MM.1S (cell line): Measurements from ENCODE around the gene ZNF853.

ENCODE experiments used
- DNase-seq: peaks from one replicate; pipeline ENCODE4 v3.0.0-alpha.2; 2015
- H2AFZ ChIP-seq: fragments of 300-600 bp; sonication (generic); 2 replicates; pipeline ENCODE4 v1.6.0; 2016; ENCODE audit warnings: antibody characterized with exemption, low read length
- H3F3A ChIP-seq: fragments of 300-600 bp; sonication (generic); 2 replicates; pipeline ENCODE4 v1.6.1; 2016; ENCODE audit warnings: mild to moderate bottlenecking, antibody characterized with exemption, low read length, moderate library complexity, mixed read lengths; ENCODE audit not compliant: insufficient read depth
- H3K27ac ChIP-seq: fragments of 300-600 bp; sonication (generic); 2 replicates; pipeline ENCODE4 v1.5.1; 2016; ENCODE audit warnings: mild to moderate bottlenecking, low read length
- H3K27me3 ChIP-seq: fragments of 300-600 bp; sonication (generic); replicated peaks from 2 replicates; pipeline ENCODE4 v1.6.0; 2016; ENCODE audit warnings: low read length; ENCODE audit not compliant: insufficient read depth
- H3K36me3 ChIP-seq: fragments of 300-600 bp; sonication (generic); replicated peaks from 2 replicates; pipeline ENCODE4 v1.6.1; 2016; ENCODE audit warnings: mild to moderate bottlenecking, low read length, mixed read lengths; ENCODE audit not compliant: insufficient read depth
- H3K4me1 ChIP-seq: fragments of 300-600 bp; sonication (generic); 2 replicates; pipeline ENCODE4 v1.6.1; 2016; ENCODE audit warnings: low read length, mixed read lengths
- H3K4me2 ChIP-seq: fragments of 300-600 bp; sonication (generic); 2 replicates; pipeline ENCODE4 v1.6.0; 2016; ENCODE audit warnings: low read depth, low read length
- H3K4me3 ChIP-seq: fragments of 300-600 bp; sonication (generic); 2 replicates; pipeline ENCODE4 v1.5.1; 2016; ENCODE audit warnings: low read length, mixed read lengths
- H3K79me2 ChIP-seq: fragments of 300-600 bp; sonication (generic); 2 replicates; pipeline ENCODE4 v1.6.1; 2016; ENCODE audit warnings: mixed run types, low read length, mixed read lengths
- H3K9ac ChIP-seq: fragments of 300-600 bp; sonication (generic); 2 replicates; pipeline ENCODE4 v1.6.1; 2016; ENCODE audit warnings: low read length, mixed read lengths
- H3K9me2 ChIP-seq: fragments of 300-600 bp; sonication (generic); replicated peaks from 2 replicates; pipeline ENCODE4 v1.6.1; 2016; ENCODE audit warnings: mild to moderate bottlenecking, low read length, mixed read lengths; ENCODE audit not compliant: insufficient read depth
- H3K9me3 ChIP-seq: fragments of 300-600 bp; sonication (generic); replicated peaks from 2 replicates; pipeline ENCODE4 v1.6.1; 2016; ENCODE audit warnings: mild to moderate bottlenecking, low read length, mixed read lengths; ENCODE audit not compliant: insufficient read depth
- H4K20me1 ChIP-seq: fragments of 300-600 bp; sonication (generic); 2 replicates; pipeline ENCODE4 v1.6.1; 2016; ENCODE audit warnings: mild to moderate bottlenecking, low read length, moderate library complexity, mixed read lengths; ENCODE audit not compliant: insufficient read depth
- EZH2 ChIP-seq: fragments of 300-600 bp; sonication (generic); optimal IDR thresholded peaks from 2 replicates; pipeline ENCODE3; 2017; ENCODE audit warnings: low read depth, mild to moderate bottlenecking, antibody characterized with exemption, low read length, mixed read lengths
- EZH2phosphoT487 ChIP-seq: fragments of 300-600 bp; sonication (generic); IDR thresholded peaks from 2 replicates; pipeline ENCODE4 v1.6.1; 2018; ENCODE audit warnings: antibody characterized with exemption, low read length
- TF ChIP-seq, protein P1 (sequence below): fragments of 300-600 bp; sonication (generic); IDR thresholded peaks from 2 replicates; pipeline ENCODE4 v1.5.1; 2016; ENCODE audit warnings: antibody characterized with exemption, low read length, mixed read lengths

The ZNF853 gene

DNA sequence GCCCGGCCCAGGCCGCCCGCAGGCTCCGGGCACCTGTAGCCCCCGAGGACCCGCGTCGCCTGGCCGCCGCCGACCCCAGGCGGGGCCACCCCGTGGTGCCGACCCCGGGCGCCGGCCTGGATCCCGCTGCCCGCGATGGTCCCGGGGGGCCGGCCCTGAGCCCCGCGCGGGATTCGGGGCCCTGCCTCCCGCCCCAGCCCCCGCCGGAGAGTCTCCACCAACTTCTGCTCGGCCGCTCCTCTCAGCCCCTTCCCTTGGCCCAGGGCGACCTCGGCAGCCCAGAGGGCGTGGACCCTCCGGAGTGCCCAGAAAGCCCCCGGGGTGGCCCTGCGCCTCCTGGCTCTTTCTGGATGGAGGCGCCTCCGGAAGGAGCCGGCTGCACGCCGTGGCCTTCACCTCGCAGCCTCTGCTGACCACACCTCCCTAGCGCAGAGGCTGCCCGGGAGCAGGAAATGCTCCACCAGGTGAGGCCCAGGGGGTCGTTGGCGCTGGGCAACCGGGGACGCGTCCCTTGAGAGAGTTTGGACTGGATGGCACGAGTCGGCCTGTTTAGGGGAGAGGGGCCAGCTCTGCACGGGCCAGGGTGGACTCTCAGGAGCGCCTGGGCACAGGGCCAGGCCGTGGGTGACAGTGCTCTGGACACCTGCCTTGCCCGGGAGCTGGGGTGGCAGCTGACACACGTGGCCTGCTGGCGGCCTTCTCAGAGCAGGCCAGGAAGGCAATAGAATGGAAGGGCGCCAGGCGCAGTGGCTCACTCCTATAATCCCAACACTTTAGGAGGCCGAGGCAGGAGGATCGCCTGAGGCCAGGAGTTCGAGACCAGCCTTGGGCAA is 529 bp downstream of the ZNF853 start:
- Histone ChIP-seq H3K27ac (no peak overlapping the region), H3K9me3 (no peaks in the 10 kb centered on the region), H3K4me2 (no peak overlapping the region), H3K36me3 (no peaks in the 10 kb centered on the region), H4K20me1 (no peaks in the 10 kb centered on the region), H3K27me3 (no peaks in the 10 kb centered on the region), H3F3A (0 out of 2 replicates have a peak, but pooled peaks cover 6% of the 10 kb centered on the region), H3K9me2 (no peaks in the 10 kb centered on the region), H3K79me2 (no peaks in the 10 kb centered on the region), H3K9ac (no peak overlapping the region), H2AFZ (no peak overlapping the region), H3K4me3 (no peak overlapping the region), H3K4me1 (peaks cover 15% of the 10 kb centered on the region)
- DNase-seq, result no peak
- TF ChIP-seq, protein P1, sequence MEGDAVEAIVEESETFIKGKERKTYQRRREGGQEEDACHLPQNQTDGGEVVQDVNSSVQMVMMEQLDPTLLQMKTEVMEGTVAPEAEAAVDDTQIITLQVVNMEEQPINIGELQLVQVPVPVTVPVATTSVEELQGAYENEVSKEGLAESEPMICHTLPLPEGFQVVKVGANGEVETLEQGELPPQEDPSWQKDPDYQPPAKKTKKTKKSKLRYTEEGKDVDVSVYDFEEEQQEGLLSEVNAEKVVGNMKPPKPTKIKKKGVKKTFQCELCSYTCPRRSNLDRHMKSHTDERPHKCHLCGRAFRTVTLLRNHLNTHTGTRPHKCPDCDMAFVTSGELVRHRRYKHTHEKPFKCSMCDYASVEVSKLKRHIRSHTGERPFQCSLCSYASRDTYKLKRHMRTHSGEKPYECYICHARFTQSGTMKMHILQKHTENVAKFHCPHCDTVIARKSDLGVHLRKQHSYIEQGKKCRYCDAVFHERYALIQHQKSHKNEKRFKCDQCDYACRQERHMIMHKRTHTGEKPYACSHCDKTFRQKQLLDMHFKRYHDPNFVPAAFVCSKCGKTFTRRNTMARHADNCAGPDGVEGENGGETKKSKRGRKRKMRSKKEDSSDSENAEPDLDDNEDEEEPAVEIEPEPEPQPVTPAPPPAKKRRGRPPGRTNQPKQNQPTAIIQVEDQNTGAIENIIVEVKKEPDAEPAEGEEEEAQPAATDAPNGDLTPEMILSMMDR, result no peak
- TF ChIP-seq EZH2, result no peak
- TF ChIP-seq EZH2phosphoT487, result no peak

DNA sequence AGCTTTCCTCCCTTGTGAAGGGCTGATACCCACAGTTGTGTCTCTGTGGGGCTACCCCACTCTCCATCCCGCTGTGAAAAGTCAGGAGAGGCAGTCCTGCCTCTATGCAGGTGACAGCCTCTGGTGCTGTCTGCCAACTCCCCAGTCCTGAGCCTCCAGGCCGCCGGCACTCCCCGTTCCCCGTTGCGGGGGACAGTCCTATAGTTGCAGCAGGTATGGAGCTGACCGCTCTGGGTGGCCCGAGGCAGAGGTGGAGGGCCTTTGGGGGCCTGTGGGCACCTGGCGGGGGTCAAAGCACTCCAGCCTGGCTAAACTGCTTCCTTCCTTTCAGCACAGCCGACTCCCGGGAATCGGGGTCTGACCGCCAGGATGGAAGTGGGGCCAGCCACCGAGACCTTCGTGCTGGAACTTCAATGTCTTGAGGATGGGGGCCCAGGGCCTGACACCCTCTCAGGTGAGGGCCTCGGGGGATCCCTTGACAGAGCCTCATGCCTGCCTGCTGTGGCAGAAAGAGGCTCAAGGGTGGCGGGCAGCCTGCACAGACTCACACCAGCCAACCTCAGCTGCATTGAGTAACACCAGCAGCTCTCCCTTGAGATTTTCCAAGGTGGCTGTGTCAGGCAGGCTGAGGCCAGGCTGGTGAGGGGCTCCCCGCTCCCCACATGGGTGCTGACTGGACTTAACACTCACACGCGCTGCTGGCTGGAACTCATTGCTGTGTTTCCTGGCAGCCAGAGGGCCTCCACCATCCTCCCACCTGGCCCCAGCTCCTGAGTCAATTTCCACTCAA is 1.6 kb downstream of the ZNF853 start:
- no peak for DNase-seq
- Histone ChIP-seq H3K4me2 (no peak overlapping the region), H3K27me3 (no peaks in the 10 kb centered on the region), H3K9me2 (no peaks in the 10 kb centered on the region), H3K4me3 (no peak overlapping the region), H3K36me3 (no peaks in the 10 kb centered on the region), H3K79me2 (no peaks in the 10 kb centered on the region), H3K9ac (no peak overlapping the region), H2AFZ (no peak overlapping the region), H3K4me1 (peaks cover 22% of the 10 kb centered on the region), H4K20me1 (no peaks in the 10 kb centered on the region), H3F3A (0 out of 2 replicates have a peak, but pooled peaks cover 6% of the 10 kb centered on the region), H3K27ac (no peak overlapping the region), H3K9me3 (no peaks in the 10 kb centered on the region)
- TF ChIP-seq EZH2phosphoT487 (no peak), EZH2 (no peak)
- TF ChIP-seq, protein P1, result no peak

DNA sequence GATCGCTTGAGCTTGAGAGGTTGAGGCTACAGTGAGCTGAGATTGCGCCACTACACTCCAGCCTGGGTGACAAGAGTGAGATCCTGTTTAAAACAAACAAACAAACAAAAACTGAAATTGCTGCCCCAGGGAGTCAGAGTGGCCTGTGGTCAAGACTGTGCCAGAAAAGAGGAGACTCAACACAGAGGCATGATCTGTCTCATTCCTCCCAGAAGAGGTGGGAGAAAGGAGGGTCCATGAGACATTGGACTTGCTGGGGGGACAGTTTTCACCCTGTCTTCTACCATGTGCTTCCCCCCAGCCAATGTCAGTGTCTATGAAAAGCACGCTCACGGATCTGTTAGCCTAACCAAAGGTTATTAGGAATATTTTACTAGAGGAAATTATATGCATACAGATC is 3.2 kb downstream of the ZNF853 start:
- Histone ChIP-seq H3K36me3 (no peaks in the 10 kb centered on the region), H3K4me1 (peaks cover 22% of the 10 kb centered on the region), H3F3A (0 out of 2 replicates have a peak, but pooled peaks cover 6% of the 10 kb centered on the region), H3K27ac (no peak overlapping the region), H4K20me1 (no peaks in the 10 kb centered on the region), H3K9me2 (no peaks in the 10 kb centered on the region), H2AFZ (no peak overlapping the region), H3K27me3 (no peaks in the 10 kb centered on the region), H3K79me2 (no peaks in the 10 kb centered on the region), H3K4me2 (no peak overlapping the region), H3K9me3 (no peaks in the 10 kb centered on the region), H3K4me3 (no peak overlapping the region), H3K9ac (no peak overlapping the region)
- no peak for DNase-seq
- TF ChIP-seq, protein P1, result no peak
- TF ChIP-seq EZH2phosphoT487, result no peak
- TF ChIP-seq EZH2, result no peak
